ENCODE results near the gene PPM1F.

GRCh38 chr22:21970037-21970799 lies 17.6 kb upstream of the PPM1F start:
- TF ChIP-seq, protein P1, sequence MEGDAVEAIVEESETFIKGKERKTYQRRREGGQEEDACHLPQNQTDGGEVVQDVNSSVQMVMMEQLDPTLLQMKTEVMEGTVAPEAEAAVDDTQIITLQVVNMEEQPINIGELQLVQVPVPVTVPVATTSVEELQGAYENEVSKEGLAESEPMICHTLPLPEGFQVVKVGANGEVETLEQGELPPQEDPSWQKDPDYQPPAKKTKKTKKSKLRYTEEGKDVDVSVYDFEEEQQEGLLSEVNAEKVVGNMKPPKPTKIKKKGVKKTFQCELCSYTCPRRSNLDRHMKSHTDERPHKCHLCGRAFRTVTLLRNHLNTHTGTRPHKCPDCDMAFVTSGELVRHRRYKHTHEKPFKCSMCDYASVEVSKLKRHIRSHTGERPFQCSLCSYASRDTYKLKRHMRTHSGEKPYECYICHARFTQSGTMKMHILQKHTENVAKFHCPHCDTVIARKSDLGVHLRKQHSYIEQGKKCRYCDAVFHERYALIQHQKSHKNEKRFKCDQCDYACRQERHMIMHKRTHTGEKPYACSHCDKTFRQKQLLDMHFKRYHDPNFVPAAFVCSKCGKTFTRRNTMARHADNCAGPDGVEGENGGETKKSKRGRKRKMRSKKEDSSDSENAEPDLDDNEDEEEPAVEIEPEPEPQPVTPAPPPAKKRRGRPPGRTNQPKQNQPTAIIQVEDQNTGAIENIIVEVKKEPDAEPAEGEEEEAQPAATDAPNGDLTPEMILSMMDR (conservative IDR thresholded peaks at IDR 0.05 in 1 of 2, IDR thresholded peaks at IDR 0.05 in 1 of 2; ENCODE audit: low read depth in 1 of 2, low read length in 2 of 2), result no peak
- no peak for TF ChIP-seq EZH2 (IDR thresholded peaks at IDR 0.05; ENCODE audit: low read length, missing control alignments)
